HG03558 (cell line): Measurements from ENCODE around the gene FNDC8.
"Not testable (repeated sequence)": the region's sequence is repeated elsewhere in the genome, so short reads cannot be mapped to it uniquely, and the experiment has no call there.

Experiments
- ATAC-seq: cut with Tn5 transposase; IDR thresholded peaks from one replicate; pipeline ENCODE4 v1.9.1; 2021; ENCODE audit warnings: moderate number of reproducible peaks; ENCODE audit not compliant: unreplicated experiment; ENCODE audit errors: extremely low read depth

FNDC8 gene

GRCh38 chr17:35138218-35138617, 16.8 kb downstream of the FNDC8 start:
- ATAC-seq, result no peak

- ATAC-seq, result no peak
Measured at GRCh38 chr17:35141681-35142466, 20.5 kb downstream of the FNDC8 start, which contains the start of gene NLE1. NLE1 (minus strand) TSS chr17:35142303; CDS start chr17:35142275, 28 bp downstream.

- no peak for ATAC-seq
Measured at GRCh38 chr17:35142467-35142796, 21.0 kb downstream of the FNDC8 start.

- ATAC-seq, result no peak
Measured at GRCh38 chr17:35144840-35145239, 23.4 kb downstream of the FNDC8 start.

- ATAC-seq, result no peak
Measured at GRCh38 chr17:35146214-35146833, 24.9 kb downstream of the FNDC8 start.

GRCh38 chr17:35147375-35147905, 26.0 kb downstream of the FNDC8 start, which contains the start of gene UNC45B:
UNC45B (plus strand) TSS chr17:35147817; CDS start chr17:35148264, 447 bp downstream.
- ATAC-seq, result no peak

GRCh38 chr17:35148144-35148543, 26.7 kb downstream of the FNDC8 start:
- ATAC-seq, result no peak

GRCh38 chr17:35149941-35150340, 28.5 kb downstream of the FNDC8 start:
- no peak for ATAC-seq

GRCh38 chr17:35151080-35151479, 29.7 kb downstream of the FNDC8 start:
- not testable (repeated sequence) for ATAC-seq

- ATAC-seq, result no peak
Measured at GRCh38 chr17:35152421-35153140, 31.2 kb downstream of the FNDC8 start.

- no peak for ATAC-seq
Measured at GRCh38 chr17:35154196-35155165, 33.1 kb downstream of the FNDC8 start.

- no peak for ATAC-seq
Measured at GRCh38 chr17:35155246-35155645, 33.8 kb downstream of the FNDC8 start.

- no peak for ATAC-seq
Measured at GRCh38 chr17:35159940-35160339, 38.5 kb downstream of the FNDC8 start.

- ATAC-seq, result no peak
Measured at GRCh38 chr17:35160354-35161201, 39.2 kb downstream of the FNDC8 start.

GRCh38 chr17:35161281-35161761, 39.9 kb downstream of the FNDC8 start:
- ATAC-seq, result no peak

- no peak for ATAC-seq
Measured at GRCh38 chr17:35162755-35163154, 41.3 kb downstream of the FNDC8 start.

- ATAC-seq, result no peak
Measured at GRCh38 chr17:35163886-35164285, 42.5 kb downstream of the FNDC8 start.

- ATAC-seq, result no peak
Measured at GRCh38 chr17:35164716-35165115, 43.3 kb downstream of the FNDC8 start.

GRCh38 chr17:35166526-35166925, 45.1 kb downstream of the FNDC8 start:
- ATAC-seq, result no peak
